ENCODE results near the gene MAP3K7CL. TPM values are rescaled to one million over a fixed set of nuclear protein-coding genes. Genes with fewer than 3 reads are reported as not detected.

The MAP3K7CL gene
- total RNA-seq, 1 experiment from 2014 or later, result 0.31 TPM

DNA sequence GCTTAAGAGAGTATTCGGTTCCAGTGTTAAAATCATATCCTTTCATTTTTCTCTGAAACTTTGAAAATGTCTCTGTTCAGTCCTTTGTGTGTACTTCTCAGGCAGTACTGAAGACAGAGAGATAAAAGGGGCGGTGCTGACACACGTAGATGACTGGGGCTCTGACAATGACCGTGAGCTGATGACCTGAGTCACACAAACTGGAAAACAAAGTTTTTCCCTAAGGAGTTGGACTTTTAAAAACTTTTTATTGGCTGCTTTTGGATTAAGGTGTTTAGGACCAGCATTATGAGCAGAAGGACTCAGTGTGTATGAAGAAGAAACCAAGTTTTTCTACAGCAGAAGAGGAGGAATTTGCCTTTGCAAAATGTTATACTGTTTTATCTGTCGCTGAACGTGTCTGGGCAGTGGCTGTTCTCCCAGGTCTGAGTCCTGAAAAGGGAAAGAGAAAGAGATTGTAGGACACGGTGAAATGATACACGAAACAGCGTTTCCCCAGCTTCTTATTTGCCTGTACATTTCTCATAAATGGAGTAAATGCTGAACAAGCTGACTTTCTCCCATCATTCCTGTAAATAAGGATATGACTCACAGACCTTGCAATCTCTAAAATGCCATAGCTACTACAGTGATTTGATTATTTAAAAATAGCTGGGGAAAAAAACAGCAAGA lies 51.5 kb downstream of the MAP3K7CL start:
- ATAC-seq, result peak; percentile 92
- POLR2A ChIA-PET, result no interaction called here

DNA sequence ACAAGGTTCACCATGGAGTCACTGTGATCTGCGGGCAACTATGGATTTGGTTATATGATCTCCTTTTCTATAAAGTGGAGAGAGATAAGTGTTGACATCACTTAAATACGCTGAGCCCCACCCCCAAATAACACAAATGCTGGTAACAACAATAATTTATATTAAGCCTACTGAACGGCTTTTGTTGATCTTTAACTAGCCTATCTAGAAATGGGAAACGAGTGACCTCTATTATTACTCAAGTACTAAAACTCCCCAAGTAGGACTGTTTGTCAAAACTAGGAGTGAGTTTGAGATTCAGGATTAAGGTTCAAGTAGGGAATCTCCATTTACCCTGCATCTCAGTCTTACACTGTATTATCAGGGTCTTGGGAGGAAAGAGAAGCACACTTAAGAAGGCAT lies 52.2 kb downstream of the MAP3K7CL start:
- TF ChIP-seq, protein P1, sequence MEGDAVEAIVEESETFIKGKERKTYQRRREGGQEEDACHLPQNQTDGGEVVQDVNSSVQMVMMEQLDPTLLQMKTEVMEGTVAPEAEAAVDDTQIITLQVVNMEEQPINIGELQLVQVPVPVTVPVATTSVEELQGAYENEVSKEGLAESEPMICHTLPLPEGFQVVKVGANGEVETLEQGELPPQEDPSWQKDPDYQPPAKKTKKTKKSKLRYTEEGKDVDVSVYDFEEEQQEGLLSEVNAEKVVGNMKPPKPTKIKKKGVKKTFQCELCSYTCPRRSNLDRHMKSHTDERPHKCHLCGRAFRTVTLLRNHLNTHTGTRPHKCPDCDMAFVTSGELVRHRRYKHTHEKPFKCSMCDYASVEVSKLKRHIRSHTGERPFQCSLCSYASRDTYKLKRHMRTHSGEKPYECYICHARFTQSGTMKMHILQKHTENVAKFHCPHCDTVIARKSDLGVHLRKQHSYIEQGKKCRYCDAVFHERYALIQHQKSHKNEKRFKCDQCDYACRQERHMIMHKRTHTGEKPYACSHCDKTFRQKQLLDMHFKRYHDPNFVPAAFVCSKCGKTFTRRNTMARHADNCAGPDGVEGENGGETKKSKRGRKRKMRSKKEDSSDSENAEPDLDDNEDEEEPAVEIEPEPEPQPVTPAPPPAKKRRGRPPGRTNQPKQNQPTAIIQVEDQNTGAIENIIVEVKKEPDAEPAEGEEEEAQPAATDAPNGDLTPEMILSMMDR (IDR thresholded peaks at IDR 0.05), result no peak
- TF ChIP-seq POLR2AphosphoS5 (IDR thresholded peaks at IDR 0.05; ENCODE audit: low read depth, low read length) (no peak), TCF7L2 (IDR thresholded peaks at IDR 0.05; ENCODE audit: low read depth, low read length) (no peak), SIN3A (IDR thresholded peaks at IDR 0.05; ENCODE audit: borderline replicate concordance, insufficient read depth, low read depth, low read length) (no peak)
- TF ChIP-seq, protein P2, sequence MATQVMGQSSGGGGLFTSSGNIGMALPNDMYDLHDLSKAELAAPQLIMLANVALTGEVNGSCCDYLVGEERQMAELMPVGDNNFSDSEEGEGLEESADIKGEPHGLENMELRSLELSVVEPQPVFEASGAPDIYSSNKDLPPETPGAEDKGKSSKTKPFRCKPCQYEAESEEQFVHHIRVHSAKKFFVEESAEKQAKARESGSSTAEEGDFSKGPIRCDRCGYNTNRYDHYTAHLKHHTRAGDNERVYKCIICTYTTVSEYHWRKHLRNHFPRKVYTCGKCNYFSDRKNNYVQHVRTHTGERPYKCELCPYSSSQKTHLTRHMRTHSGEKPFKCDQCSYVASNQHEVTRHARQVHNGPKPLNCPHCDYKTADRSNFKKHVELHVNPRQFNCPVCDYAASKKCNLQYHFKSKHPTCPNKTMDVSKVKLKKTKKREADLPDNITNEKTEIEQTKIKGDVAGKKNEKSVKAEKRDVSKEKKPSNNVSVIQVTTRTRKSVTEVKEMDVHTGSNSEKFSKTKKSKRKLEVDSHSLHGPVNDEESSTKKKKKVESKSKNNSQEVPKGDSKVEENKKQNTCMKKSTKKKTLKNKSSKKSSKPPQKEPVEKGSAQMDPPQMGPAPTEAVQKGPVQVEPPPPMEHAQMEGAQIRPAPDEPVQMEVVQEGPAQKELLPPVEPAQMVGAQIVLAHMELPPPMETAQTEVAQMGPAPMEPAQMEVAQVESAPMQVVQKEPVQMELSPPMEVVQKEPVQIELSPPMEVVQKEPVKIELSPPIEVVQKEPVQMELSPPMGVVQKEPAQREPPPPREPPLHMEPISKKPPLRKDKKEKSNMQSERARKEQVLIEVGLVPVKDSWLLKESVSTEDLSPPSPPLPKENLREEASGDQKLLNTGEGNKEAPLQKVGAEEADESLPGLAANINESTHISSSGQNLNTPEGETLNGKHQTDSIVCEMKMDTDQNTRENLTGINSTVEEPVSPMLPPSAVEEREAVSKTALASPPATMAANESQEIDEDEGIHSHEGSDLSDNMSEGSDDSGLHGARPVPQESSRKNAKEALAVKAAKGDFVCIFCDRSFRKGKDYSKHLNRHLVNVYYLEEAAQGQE (IDR thresholded peaks at IDR 0.05; ENCODE audit: insufficient read depth in 1 of 2, low read depth in 2 of 2, low read length in 1 of 2), result no peak
- ATAC-seq, result no peak
- intact Hi-C loops (cut with micrococcal nuclease; ENCODE audit: unreplicated experiment), result no loop called here
- no peak for DNase-seq (ENCODE audit: low read depth, low spot score)
- Histone ChIP-seq H3K27me3 (ENCODE audit: control insufficient read depth, insufficient read depth, low read length) (no peaks in the 10 kb centered on the region), H3K9me3 (ENCODE audit: control insufficient read depth, insufficient read depth, low read depth, low read length) (no peaks in the 10 kb centered on the region), H3K4me3 (ENCODE audit: low read depth in 2 of 2, low read length in 2 of 2) (no peak overlapping the region), H3K27ac (ENCODE audit: low read length) (no peak overlapping the region), H3K4me1 (ENCODE audit: control insufficient read depth, insufficient read depth, low read length) (no peaks in the 10 kb centered on the region), H3K36me3 (ENCODE audit: control insufficient read depth, insufficient read depth, low read length) (no peaks in the 10 kb centered on the region)
- ChIA-PET POLR2A (no interaction called here), CTCF (no interaction called here)
- no TSS peak for BruUV-seq (replicated peaks)
- in situ Hi-C loops (cut with HindIII; ENCODE audit: low pct_unique_long_range_greater_than_20kb, low sequenced_read_pairs), result no loop called here

More for the DNA sequence above, 51.5 kb downstream of the MAP3K7CL start:
- no peaks in the 10 kb centered on the region for H3K9me3 ChIP-seq (ENCODE audit: control insufficient read depth, insufficient read depth, low read depth, low read length)
- H3K27ac ChIP-seq (ENCODE audit: low read length), result no peak overlapping the region
- peak overlapping the region; percentile 22 to 51 for H3K4me3 ChIP-seq (ENCODE audit: low read depth in 2 of 2, low read length in 2 of 2)
- no peak for DNase-seq (ENCODE audit: low read depth, low spot score)
- no peaks in the 10 kb centered on the region for H3K4me1 ChIP-seq (ENCODE audit: control insufficient read depth, insufficient read depth, low read length)
- H3K27me3 ChIP-seq (ENCODE audit: control insufficient read depth, insufficient read depth, low read length), result no peaks in the 10 kb centered on the region
- intact Hi-C loops (cut with micrococcal nuclease; ENCODE audit: unreplicated experiment), result no loop called here
- no TSS peak for BruUV-seq (replicated peaks)
- CTCF ChIA-PET, result no interaction called here
- TF ChIP-seq SIN3A (IDR thresholded peaks at IDR 0.05; ENCODE audit: borderline replicate concordance, insufficient read depth, low read depth, low read length) (no peak), TCF7L2 (IDR thresholded peaks at IDR 0.05; ENCODE audit: low read depth, low read length) (no peak), POLR2AphosphoS5 (IDR thresholded peaks at IDR 0.05; ENCODE audit: low read depth, low read length) (no peak)
- TF ChIP-seq, protein P1 (IDR thresholded peaks at IDR 0.05), result no peak
- TF ChIP-seq, protein P2 (IDR thresholded peaks at IDR 0.05; ENCODE audit: insufficient read depth in 1 of 2, low read depth in 2 of 2, low read length in 1 of 2), result no peak
- H3K36me3 ChIP-seq (ENCODE audit: control insufficient read depth, insufficient read depth, low read length), result no peaks in the 10 kb centered on the region
- in situ Hi-C loops (cut with HindIII; ENCODE audit: low pct_unique_long_range_greater_than_20kb, low sequenced_read_pairs), result no loop called here

Data from Panc1 (cell line).